Amniotic epithelial cell (primary cell): ENCODE data around the gene DGCR8.
A peak's percentile ranks its signal among the peaks of the same experiment; 100 is the strongest.
"Not testable (repeated sequence)": the region's sequence is repeated elsewhere in the genome, so short reads cannot be mapped to it uniquely, and the experiment has no call there.

ENCODE experiments used
- DNase-seq: peaks from one replicate; pipeline ENCODE4 v3.0.0-alpha.2; 2010; ENCODE audit warnings: low read depth

Gene DGCR8

GRCh38 chr22:20066617-20067383, 13.2 kb upstream of the DGCR8 start:
- no peak for DNase-seq

GRCh38 chr22:20067384-20067682, 12.7 kb upstream of the DGCR8 start:
- not testable (repeated sequence) for DNase-seq

GRCh38 chr22:20068640-20069039, 11.4 kb upstream of the DGCR8 start:
- no peak for DNase-seq

- DNase-seq: no peak
Measured at GRCh38 chr22:20069331-20070042, 10.6 kb upstream of the DGCR8 start.

DNA sequence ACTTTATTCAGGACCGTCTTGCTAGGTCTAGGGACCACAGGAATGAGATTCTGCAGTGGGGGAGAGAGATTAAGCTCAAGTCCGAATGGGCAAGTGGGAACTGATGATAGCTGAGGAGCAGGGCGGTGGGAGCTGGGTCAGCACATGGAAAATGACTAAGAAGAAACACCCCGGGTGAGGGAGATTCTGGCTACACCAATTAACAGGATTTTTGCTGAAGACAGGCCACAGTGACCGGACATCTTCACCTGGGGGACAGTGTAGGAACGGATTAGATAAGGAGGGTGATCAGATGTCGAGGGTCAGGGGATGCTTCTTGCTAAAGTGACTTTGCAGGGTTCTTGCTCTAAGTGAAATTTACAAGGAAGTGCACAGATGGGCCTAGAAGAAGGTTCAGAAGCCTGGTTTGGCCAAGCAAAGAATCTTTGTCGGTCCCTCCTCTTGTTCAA, 8.5 kb upstream of the DGCR8 start:
- DNase-seq: no peak

- no peak for DNase-seq
Measured at GRCh38 chr22:20076627-20077172, 3.3 kb upstream of the DGCR8 start.

DNA sequence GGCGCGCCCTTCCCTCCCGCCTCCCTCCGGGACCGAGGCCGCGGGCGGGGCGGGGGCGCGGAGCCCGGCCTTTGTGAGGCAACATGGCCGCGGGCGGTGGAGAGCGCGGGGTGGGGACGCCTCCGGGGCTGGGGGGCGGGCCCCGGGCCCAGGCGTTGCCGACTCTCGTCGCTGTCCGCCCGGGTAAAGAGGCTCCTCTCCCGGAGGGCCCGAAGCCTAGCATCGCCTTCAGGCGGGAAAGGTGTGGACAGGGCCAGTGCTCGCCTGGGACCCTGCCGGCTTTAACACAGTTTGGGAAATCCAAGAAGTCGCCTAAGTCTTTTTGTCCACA, 369 bp downstream of the DGCR8 start:
- DNase-seq: peak; percentile 22

DNA sequence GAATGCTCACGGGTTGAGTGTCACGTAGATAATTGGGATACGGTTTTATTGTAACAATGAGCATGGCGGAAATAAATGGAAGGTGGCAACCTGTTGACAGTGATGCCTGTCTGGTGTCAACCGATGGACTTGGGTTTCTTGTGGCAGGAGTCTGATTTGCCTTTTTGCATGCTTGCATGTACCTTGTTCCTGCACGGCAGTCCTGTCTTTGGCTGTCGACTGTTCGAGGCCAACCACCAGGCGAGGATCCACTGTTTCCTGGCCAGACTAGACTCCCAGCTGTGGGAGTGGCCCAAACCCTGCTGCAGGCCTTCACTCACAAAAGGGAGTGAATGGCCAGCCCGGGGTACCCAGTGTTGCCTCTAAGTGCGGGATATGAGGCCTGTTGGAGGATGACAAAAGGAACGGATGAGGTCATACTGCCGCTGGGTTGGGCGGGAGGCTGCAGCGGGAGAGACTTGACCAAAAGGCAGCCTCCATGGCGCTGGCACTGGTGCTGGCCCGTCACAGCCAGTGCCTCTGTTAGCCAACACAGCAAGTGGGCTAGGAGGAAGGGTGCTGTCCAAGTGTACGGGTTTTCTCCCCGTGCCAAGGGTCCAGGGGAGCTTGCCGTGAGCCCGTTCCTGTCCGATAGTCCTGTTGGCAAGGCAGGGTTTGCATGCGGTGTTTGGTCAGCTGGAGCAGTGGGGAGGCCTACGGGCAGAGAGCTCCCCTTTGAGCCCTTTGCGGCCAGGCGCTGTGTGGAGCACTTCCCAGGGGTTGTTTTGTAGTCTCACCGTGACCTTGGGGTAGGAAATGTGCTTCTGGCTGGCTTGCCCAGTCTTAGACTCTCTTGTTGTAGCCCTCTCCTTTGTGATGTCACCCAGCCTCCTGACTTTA, 974 bp downstream of the DGCR8 start:
- peak; percentile 51 for DNase-seq

- DNase-seq: no peak
Measured at GRCh38 chr22:20083157-20083890, 3.3 kb downstream of the DGCR8 start.

GRCh38 chr22:20083891-20084546, 4.0 kb downstream of the DGCR8 start:
- no peak for DNase-seq

- DNase-seq: peak; percentile 38
Measured at GRCh38 chr22:20084547-20085413, 4.7 kb downstream of the DGCR8 start.

DNA sequence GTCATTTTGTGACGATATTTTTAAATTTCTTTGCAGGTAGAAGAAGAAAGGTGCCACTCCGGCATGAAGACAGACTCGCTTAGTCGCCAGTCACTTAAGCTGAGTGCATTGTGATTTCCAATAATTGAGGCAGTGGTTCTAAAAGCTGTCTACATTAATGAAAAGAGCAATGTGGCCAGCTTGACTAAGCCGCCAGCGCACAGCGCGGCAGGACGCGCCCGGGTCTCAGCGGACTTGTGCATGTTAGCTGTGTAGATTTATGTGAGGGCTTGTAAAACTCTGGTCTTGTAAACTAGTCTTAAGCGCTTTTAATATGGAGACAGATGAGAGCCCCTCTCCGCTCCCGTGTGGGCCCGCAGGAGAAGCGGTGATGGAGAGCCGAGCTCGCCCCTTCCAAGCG, 5.6 kb downstream of the DGCR8 start:
- no peak for DNase-seq

GRCh38 chr22:20086101-20086599, 6.1 kb downstream of the DGCR8 start:
- no peak for DNase-seq

GRCh38 chr22:20086763-20087162, 6.7 kb downstream of the DGCR8 start:
- DNase-seq: no peak

DNA sequence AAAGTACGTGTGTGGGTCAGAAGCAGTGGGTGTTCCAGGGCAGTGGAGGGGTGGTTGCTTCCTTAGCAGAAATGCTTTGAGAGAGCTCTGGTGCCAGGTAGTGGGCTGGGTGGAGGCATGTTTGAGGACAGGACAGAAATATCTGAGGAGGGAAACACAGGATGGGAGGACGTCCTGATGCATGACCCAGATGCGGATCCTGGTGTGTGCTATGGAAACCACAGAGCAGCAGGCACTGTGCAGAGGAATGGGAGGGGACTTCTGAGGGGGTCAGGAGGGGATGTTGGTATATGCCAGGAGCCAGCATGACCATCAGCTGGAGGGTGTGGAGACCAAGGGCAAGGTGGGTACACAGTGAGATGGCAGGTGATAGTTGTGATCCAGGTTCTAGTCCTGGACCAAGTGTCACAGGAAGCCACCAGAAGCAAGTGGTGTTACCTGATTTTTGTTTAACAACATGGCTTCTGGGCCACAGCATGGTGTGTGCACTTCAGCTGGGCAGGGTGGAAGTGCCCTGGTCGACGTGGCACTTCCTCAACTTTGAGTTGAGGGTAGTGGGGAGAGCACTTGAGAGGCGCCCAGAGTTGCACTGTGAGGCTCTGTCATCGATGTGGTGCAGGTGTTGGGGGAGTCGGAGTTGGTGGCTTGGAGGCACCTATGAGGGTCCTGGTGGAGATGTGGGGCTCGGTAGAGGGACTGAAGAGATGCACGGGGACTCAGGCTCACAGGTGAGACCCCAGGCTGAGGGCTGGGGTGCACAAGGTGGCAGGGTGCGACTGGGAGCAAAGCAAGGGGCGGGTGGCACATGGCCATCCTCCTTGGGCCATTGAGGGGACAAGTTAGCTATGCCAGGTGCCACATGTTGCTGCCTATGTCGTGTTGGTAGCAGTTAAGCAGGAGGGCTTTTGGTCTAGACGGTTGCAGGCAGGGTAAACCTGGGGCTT, 7.5 kb downstream of the DGCR8 start:
- DNase-seq: no peak

DNA sequence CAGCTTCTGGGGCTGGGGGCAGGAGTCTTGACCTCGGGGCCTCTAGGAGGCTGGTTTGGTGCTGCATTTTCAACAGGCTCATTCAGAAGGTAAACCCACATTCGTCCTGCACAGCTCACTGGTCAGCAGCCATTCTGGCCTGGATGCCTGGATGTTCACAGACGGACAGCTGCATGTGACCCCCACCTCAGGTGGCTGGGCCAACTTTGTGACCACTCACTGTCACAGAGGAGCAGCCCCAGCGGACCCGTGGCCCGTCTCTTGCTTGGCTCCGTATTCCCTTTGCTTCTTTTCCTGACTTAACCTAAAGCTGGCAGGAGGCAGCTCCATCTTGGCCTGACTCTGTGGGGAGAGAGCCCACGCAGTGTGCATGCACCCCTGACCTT, 8.2 kb downstream of the DGCR8 start:
- DNase-seq: no peak

DNA sequence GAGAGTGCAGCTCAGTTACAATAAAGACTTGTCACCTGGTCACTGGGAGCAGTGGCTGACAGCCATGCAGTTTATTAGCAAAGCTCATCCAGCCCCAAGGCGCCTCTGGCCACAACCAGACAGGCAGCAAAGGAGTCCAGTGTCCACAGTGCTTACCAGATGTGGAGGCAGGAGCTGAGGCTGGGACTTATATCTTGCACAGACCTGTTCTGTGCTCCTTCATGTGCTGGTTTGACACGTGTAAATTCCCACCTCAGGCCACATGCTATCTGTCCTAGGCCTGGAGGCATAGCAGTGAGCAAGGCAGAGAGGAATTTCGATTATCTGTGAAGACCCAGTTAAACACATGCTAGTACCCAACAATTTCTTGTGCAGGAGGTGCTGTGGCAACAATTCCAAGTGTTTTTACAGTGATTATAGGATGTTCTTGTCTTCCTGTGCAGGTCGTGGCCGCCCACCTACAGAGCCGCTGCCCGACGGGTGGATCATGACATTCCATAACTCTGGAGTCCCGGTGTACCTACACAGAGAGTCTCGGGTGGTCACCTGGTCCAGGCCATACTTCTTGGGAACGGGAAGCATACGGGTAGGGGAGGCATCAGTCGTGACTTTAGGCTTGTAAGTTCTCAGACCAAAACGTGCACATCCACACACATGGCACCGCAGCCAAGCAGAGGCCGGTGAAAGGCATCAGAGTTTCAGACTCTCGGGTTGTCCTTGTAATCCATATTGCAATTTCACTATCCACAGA, 9.4 kb downstream of the DGCR8 start:
- DNase-seq: no peak
